ENCODE measurements around the gene CACNA1C.

- TF ChIP-seq CTCF (IDR thresholded peaks at IDR 0.05) (no peak), POLR2A (IDR thresholded peaks at IDR 0.05) (no peak)
Measured at GRCh38 chr12:2495417-2496112, 442.8 kb downstream of the CACNA1C start.
